ENCODE measurements around the gene AP1S2.

Gene AP1S2

GRCh38 chrX:15812192-15812938 lies 42.2 kb downstream of the AP1S2 start:
- TF ChIP-seq CTCF (IDR thresholded peaks at IDR 0.05; ENCODE audit: low read depth, low read length) (no peak), EZH2phosphoT487 (IDR thresholded peaks at IDR 0.05; ENCODE audit: low read depth) (no peak)
- peaks cover 27% of the 10 kb centered on the region for H3K36me3 ChIP-seq (replicated peaks; ENCODE audit: low read depth, low read length)
- H3K79me2 ChIP-seq (ENCODE audit: low read length), result no peaks in the 10 kb centered on the region

GRCh38 chrX:15808254-15808653 lies 46.4 kb downstream of the AP1S2 start:
- H3K79me2 ChIP-seq (ENCODE audit: low read length), result no peaks in the 10 kb centered on the region
- H3K4me2 ChIP-seq (ENCODE audit: low read length), result no peak overlapping the region
- H4K20me1 ChIP-seq (ENCODE audit: insufficient read depth, low read length), result no peaks in the 10 kb centered on the region
- no peak overlapping the region for H3K9ac ChIP-seq (ENCODE audit: low read length)
- TF ChIP-seq EZH2phosphoT487 (IDR thresholded peaks at IDR 0.05; ENCODE audit: low read depth) (no peak), CTCF (IDR thresholded peaks at IDR 0.05; ENCODE audit: low read depth, low read length) (no peak)
- no peak overlapping the region for H2AFZ ChIP-seq (ENCODE audit: low read depth, low read length)
- no peak overlapping the region for H3K4me3 ChIP-seq (ENCODE audit: low read length)
- peaks cover 13% of the 10 kb centered on the region for H3K4me1 ChIP-seq (ENCODE audit: low read length)
- no peaks in the 10 kb centered on the region for H3K27me3 ChIP-seq (ENCODE audit: low read depth, low read length)
- H3K27ac ChIP-seq (ENCODE audit: low read length), result no peak overlapping the region
- H3K36me3 ChIP-seq (replicated peaks; ENCODE audit: low read depth, low read length), result peaks cover 30% of the 10 kb centered on the region
- no peaks in the 10 kb centered on the region for H3K9me3 ChIP-seq (ENCODE audit: insufficient read depth, low read length)

More at GRCh38 chrX:15812192-15812938, 42.2 kb downstream of the AP1S2 start:
- Histone ChIP-seq H3K9me3 (ENCODE audit: insufficient read depth, low read length) (no peaks in the 10 kb centered on the region), H3K4me1 (ENCODE audit: low read length) (peaks cover 9% of the 10 kb centered on the region; the same call in 1 of the 2 replicates), H3K9ac (ENCODE audit: low read length) (no peak overlapping the region), H2AFZ (ENCODE audit: low read depth, low read length) (no peak overlapping the region), H3K4me2 (ENCODE audit: low read length) (no peak overlapping the region), H3K27me3 (ENCODE audit: low read depth, low read length) (no peaks in the 10 kb centered on the region), H3K4me3 (ENCODE audit: low read length) (no peak overlapping the region), H4K20me1 (ENCODE audit: insufficient read depth, low read length) (no peaks in the 10 kb centered on the region), H3K27ac (ENCODE audit: low read length) (no peak overlapping the region)

- H3K27ac ChIP-seq (ENCODE audit: low read length), result no peak overlapping the region
- H3K79me2 ChIP-seq (ENCODE audit: low read length), result no peaks in the 10 kb centered on the region
- TF ChIP-seq EZH2phosphoT487 (IDR thresholded peaks at IDR 0.05; ENCODE audit: low read depth) (no peak), CTCF (IDR thresholded peaks at IDR 0.05; ENCODE audit: low read depth, low read length) (no peak)
- H3K4me3 ChIP-seq (ENCODE audit: low read length), result no peak overlapping the region
- H3K27me3 ChIP-seq (ENCODE audit: low read depth, low read length), result no peaks in the 10 kb centered on the region
- no peak overlapping the region for H2AFZ ChIP-seq (ENCODE audit: low read depth, low read length)
- no peak overlapping the region for H3K9ac ChIP-seq (ENCODE audit: low read length)
- H3K4me2 ChIP-seq (ENCODE audit: low read length), result no peak overlapping the region
- H3K4me1 ChIP-seq (ENCODE audit: low read length), result peaks cover 9% of the 10 kb centered on the region
- peaks cover 20% of the 10 kb centered on the region for H3K36me3 ChIP-seq (replicated peaks; ENCODE audit: low read depth, low read length)
- no peaks in the 10 kb centered on the region for H3K9me3 ChIP-seq (ENCODE audit: insufficient read depth, low read length)
- no peaks in the 10 kb centered on the region for H4K20me1 ChIP-seq (ENCODE audit: insufficient read depth, low read length)
Observed at GRCh38 chrX:15804563-15804962, 50.0 kb downstream of the AP1S2 start.

GRCh38 chrX:15797707-15798106 lies 56.9 kb downstream of the AP1S2 start:
- H3K4me1 ChIP-seq (ENCODE audit: low read length), result no peaks in the 10 kb centered on the region
- TF ChIP-seq EZH2phosphoT487 (IDR thresholded peaks at IDR 0.05; ENCODE audit: low read depth) (no peak), CTCF (IDR thresholded peaks at IDR 0.05; ENCODE audit: low read depth, low read length) (no peak)
- H3K4me2 ChIP-seq (ENCODE audit: low read length), result no peak overlapping the region
- peaks cover 4% of the 10 kb centered on the region for H3K36me3 ChIP-seq (replicated peaks; ENCODE audit: low read depth, low read length)
- H3K27ac ChIP-seq (ENCODE audit: low read length), result no peak overlapping the region
- H3K4me3 ChIP-seq (ENCODE audit: low read length), result no peak overlapping the region
- no peaks in the 10 kb centered on the region for H3K27me3 ChIP-seq (ENCODE audit: low read depth, low read length)
- H3K9ac ChIP-seq (ENCODE audit: low read length), result no peak overlapping the region
- H4K20me1 ChIP-seq (ENCODE audit: insufficient read depth, low read length), result no peaks in the 10 kb centered on the region
- no peaks in the 10 kb centered on the region for H3K9me3 ChIP-seq (ENCODE audit: insufficient read depth, low read length)
- H2AFZ ChIP-seq (ENCODE audit: low read depth, low read length), result no peak overlapping the region
- peaks cover 38% of the 10 kb centered on the region for H3K79me2 ChIP-seq (ENCODE audit: low read length)

Data from OCI-LY3 (cell line).